ENCODE results near the gene EREG.
A peak's percentile ranks its signal among the peaks of the same experiment; 100 is the strongest.

EREG gene

DNA sequence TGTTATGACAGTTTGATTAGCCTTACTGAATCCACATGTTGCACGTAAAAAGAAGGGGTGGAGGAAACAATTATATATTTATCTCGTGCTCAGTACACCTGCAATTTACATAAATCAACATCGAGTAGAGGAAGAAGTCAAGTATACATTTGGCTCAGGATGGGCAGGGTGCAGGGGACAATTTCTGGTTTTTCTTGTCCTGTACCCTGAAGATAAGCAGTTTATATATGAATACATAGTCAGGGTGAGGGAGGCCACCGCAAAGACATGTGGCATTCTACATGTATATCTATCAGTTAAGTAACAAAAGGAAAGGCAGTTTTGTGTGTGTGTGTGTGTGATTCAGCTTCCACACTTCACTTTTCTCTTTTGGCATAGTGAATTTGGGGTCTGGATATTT, 11.1 kb upstream of the EREG start:
- peak; percentile 86 for DNase-seq

GRCh38 chr4:74357965-74358364, 7.0 kb upstream of the EREG start:
- no peak for DNase-seq

GRCh38 chr4:74361671-74362070, 3.3 kb upstream of the EREG start:
- DNase-seq, result peak; percentile 61

- peak; percentile 47 for DNase-seq
These were observed 2.6 kb upstream of the EREG start for GRCh38 chr4:74362347-74362746.

GRCh38 chr4:74364256-74364651, 691 bp upstream of the EREG start:
- no peak for DNase-seq

DNA sequence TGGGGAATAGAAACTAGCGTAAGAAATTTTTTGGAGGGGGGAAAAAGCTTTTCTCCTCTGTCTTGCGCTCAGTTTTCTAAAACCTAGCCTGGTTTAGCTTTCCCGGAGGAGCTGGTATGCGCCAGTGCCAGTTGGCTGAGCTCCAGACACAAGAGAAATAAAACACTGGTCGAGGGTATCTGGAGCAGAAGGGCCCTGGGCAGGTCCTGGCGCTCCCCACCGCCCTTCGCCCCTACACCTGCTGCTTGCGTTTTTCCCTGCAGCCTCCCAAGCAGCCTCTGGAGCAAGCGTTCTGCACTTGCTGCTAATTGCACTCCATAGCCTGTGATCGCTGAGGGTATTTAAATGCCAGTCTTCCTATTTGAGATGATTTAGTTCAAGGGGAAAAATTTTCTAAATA, 816 bp downstream of the EREG start:
- peak; percentile 66 for DNase-seq

- DNase-seq, result peak; percentile 43
These were observed 1.5 kb downstream of the EREG start for GRCh38 chr4:74366367-74366911.

- peak; percentile 60 for DNase-seq
These were observed 2.8 kb downstream of the EREG start for GRCh38 chr4:74367656-74368290.

- DNase-seq, result no peak
These were observed 3.7 kb downstream of the EREG start for GRCh38 chr4:74368596-74368995.

- no peak for DNase-seq
These were observed 4.9 kb downstream of the EREG start for GRCh38 chr4:74369855-74370254.

GRCh38 chr4:74370912-74371311, 6.0 kb downstream of the EREG start:
- peak; percentile 93 for DNase-seq

GRCh38 chr4:74374128-74374527, 9.2 kb downstream of the EREG start:
- no peak for DNase-seq

GRCh38 chr4:74374561-74375327, 9.8 kb downstream of the EREG start:
- peak; percentile 49 for DNase-seq

GRCh38 chr4:74375824-74376426, 11.0 kb downstream of the EREG start:
- no peak for DNase-seq

DNA sequence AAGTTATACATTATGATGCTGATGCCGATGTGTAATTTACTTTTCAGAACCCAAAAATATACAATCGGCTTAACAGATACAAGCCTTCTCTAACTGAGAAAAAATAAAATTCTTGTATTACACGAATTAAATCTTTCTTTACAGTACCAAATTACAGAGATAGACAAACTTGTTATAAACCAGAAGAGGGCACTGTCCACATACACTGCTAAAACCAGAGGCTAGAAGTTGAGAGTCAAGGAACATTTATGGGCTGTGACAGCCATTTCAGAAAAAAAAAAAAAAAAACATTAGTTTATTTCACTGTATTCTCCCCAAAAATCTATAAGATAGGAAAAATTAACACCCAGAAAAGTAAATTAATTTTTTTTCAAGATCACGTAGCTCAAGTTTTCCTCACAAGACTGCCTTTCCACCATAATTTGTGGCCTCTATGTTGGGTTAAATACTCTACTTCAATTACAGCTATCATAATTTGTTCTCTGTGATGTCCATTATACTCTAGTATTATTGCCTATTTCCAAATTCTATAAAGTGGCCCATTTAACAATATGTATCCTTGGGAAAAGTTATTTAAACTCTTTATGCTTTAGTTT, 12.0 kb downstream of the EREG start:
- peak; percentile 90 for DNase-seq

- DNase-seq, result no peak
These were observed 12.8 kb downstream of the EREG start for GRCh38 chr4:74377714-74378113.

DNA sequence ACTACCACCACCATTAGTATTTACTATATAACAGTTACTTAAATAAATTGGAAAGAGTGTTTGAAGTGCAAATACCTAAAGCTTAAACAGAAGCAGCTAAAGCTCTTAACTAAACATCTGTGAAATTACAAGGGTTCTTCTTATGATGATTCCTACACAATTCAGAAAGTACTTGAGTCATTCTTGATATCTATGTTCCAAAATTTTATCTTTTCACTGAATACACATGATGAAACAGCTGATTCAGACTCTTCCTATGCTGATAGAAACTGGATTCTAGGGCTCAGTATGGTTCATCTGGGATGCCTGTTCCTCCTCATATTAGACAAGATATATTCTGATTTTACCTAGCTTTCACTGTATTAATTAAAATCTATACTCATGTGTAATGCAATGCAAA, 13.6 kb downstream of the EREG start:
- DNase-seq, result no peak

DNA sequence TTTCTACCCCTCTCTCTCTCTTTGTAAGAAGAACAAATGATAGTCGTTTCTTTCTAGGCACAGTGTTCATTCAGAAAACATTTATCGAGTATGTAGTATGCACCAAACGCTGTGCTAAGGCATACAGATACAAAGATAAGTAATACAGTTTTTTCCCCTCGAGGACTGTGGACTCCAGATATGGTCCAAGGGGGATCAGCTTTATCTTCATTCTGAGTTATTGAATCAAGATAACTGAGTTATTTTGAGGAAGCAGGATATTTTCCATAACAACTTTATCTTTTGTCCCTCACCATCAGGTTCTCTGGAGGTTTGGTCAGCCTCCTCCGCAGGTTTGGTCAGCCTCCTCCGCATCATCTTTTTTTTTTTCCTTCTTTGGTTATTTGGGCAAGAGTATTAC, 15.0 kb downstream of the EREG start:
- no peak for DNase-seq

- no peak for DNase-seq
These were observed 20.4 kb downstream of the EREG start for GRCh38 chr4:74385386-74385785.

DNA sequence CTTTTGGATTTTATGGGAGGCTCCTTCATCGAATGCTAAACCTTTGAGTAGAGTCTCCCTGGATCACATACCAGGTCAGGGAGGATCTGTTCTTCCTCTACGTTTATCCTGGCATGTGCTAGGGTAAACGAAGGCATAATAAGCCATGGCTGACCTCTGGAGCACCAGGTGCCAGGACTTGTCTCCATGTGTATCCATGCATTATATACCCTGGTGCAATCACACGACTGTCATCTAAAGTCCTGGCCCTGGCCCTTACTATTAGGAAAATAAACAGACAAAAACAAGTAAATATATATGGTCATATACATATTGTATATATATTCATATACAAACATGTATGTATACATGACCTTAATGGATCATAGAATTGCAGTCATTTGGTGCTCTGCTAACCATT, 21.2 kb downstream of the EREG start:
- DNase-seq, result no peak

DNA sequence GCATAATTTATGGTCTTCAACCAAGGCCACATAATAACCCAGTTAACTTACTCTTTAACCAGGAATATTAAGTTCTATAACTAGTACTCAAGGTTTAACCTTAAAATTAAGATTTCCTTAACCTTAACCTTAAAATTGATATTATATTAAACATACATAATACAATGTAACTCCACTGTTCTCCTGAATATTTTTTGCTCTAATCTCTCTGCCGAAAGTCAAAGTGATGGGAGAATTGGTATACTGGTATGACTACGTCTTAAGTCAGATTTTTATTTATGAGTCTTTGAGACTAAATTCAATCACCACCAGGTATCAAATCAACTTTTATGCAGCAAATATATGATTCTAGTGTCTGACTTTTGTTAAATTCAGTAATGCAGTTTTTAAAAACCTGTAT, 22.8 kb downstream of the EREG start:
- no peak for DNase-seq

DNA sequence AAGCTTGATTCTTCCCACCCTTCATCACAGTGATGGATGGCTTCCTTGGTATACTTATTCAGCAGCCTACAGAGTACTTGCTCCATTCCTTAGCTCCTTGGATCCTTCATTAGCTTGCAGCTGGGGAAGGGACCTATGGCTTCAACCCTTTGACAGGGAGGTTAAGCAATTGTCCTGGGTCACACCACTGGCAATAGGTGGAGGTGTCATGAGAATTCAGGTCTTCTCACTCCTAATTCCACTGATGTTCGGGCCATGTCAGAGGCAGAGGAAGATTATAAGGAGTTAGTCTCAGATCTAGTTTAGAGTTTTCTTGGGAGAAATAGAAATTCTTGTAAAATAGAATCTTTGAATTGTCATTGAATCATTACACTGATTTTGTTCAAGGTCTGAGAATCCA, 24.5 kb downstream of the EREG start:
- no peak for DNase-seq

DNA sequence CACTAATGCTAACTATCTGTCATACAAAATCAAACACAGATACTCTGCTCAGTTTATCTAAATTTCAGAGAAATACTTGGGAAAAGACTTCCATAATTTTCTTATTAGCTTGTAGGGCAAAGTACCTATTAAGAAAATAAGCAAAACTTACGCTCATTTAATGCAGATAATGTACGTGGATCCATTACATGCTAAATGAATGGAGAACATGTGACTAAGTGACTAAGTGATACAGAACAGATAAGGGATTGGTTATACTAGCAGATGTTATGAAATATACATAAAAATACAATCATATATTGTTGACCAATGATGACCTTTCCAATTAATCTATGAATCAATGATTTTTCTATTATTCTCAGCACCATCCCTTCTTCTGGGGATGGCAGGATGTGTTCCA, 25.7 kb downstream of the EREG start:
- no peak for DNase-seq

DNA sequence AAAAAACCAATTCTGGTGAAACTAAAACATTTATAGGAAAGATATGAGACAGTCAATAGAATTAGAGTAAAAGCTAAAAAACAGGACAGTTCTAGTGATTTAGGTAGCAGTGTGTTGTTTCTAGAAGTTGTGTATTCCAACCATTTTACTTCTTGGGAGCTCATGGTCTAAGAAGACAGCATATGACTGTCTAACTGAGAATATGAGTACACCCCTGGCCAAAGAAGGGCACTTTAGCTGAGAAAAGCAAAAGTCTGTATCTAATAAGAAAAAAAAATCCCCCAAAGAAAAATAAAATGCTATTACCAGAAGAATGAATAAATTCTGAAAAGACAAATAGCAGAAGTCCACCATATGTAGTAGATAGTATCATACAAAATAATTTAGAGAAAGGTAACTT, 26.4 kb downstream of the EREG start:
- no peak for DNase-seq
